ENCODE data around the gene CACNG4.
"Not testable (repeated sequence)": the region's sequence is repeated elsewhere in the genome, so short reads cannot be mapped to it uniquely, and the experiment has no call there.

The CACNG4 gene

DNA sequence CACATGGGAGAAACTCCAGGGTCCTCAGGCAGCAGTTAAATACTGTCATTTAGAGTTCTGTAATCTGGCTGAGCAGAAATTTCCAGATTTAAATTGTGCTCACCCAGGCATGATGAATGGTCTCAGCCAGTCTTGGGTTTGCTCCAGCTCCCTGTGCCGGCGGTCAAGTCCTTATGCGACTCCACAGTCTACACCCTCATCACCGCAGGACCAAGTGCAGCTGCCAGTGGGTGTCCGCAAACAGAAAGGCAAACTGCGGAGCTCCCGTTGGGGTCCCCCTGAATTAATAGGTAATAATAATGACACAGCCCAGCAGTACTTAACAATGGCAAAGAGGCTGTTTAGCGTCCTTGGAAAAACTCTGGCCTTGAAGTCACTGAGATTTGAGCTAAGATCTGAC, 3.9 kb upstream of the CACNG4 start:
- in situ Hi-C loops (cut with HindIII; ENCODE audit: low sequenced_read_pairs), result loop anchor here (5.0 kb wide), 2 partner anchors 38 to 327 kb away; no protein-coding TSS in a partner anchor

DNA sequence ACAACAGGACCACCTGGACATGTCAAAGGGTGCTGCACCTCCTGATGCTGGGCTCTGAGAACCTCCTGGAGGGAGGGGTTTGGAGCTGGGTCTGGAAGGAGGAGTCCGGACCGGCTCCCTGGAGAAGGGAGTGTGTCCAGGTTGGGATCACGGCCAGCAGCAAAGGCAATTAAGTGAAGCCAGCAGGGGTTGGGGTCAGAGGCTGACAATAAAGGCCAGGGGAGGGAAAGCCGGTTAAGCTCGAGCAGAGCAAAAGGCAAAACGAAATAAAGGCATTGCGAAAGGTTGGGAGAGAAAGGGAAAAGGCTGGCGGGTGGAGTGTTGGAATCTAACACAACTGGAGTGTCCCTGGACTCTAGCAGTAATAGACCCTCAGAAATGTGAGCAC, 992 bp upstream of the CACNG4 start:
- in situ Hi-C loops (cut with HindIII; ENCODE audit: low sequenced_read_pairs), result loop anchor here (5.0 kb wide), 2 partner anchors 41 to 324 kb away; no protein-coding TSS in a partner anchor

DNA sequence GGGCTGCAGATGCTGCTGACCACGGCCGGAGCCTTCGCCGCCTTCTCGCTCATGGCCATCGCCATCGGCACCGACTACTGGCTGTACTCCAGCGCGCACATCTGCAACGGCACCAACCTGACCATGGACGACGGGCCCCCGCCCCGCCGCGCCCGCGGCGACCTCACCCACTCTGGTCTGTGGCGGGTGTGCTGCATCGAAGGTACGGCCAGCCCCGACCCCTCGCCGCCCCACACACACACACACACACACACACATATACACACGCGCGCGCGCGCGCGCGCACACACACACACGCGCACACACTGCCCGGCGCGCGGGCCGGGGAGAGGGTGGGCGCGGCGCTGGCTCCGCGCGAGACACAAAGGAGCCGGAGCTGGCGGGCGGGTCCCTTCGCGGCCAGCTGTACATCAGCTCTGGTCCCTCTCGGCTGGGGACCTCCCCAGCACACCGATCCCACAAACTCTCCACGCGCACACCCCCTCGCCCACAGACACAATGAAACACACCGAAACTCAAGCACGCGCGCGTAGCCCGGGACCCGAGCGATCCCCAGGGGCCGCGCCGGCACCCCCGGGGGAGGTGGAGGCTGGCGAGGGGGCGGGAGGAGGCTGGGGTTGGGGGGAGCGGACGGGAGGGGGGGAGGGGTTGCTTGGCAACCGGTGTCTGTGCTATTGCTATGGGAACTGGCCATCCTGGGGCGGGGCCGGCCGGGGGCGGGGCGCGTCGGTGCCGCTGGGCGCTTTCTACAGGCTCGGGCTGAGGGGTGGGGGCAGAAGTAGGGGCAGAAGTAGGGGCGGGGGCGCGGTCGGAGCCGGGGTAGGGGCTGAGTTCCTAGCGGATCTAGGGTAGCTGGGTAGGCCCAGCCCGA, 658 bp downstream of the CACNG4 start:
- in situ Hi-C loops (cut with HindIII; ENCODE audit: low sequenced_read_pairs), result loop anchor here (5.0 kb wide), 2 partner anchors 43 to 322 kb away; no protein-coding TSS in a partner anchor

DNA sequence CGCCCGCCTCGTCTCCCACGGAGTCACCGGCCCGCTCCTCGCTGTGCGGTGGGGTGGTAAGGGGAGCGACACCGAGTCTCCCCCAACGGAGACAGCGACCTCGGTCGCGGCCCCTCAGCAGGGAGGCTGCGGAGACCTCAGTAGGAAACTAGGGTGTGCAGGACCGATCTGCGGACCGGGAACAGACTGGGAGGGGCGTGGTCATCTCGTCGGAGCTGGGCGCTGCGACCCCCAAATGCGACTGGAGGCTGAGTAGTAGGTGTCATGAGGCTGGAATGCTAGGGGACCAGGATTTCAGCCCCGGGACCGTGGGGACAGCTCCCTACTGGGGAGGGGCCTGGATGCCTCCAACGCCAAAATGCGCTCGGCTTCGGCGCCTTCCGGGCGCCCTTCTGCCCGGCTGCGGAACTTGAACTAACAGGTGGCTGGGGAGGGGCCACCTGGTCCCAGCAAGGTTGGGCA, 1.3 kb downstream of the CACNG4 start:
- in situ Hi-C loops (cut with HindIII; ENCODE audit: low sequenced_read_pairs), result no loop called here

DNA sequence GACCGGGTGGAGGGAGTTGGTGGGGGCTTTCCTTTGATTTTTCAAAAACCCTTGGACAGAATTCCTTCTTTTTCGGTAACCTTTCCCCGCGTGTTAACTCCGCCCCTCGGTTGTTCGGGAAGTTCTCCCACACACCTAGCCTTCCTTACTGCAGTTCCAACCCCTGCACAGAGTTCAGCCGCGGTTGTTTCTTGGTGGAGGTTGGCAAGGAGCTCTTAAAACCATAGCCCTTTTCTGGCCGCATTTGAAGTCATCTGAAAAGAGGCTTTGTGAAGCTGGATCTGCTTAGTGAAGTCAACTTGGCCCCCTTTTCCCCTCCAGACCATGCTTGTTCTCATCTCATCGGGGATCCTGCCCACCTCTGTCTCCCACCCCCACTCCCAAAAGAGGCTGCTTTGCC, 1.8 kb downstream of the CACNG4 start:
- in situ Hi-C loops (cut with HindIII; ENCODE audit: low sequenced_read_pairs), result no loop called here

- in situ Hi-C loops (cut with HindIII; ENCODE audit: low sequenced_read_pairs), result no loop called here
These were observed 2.4 kb downstream of the CACNG4 start for GRCh38 chr17:66966704-66967418.

DNA sequence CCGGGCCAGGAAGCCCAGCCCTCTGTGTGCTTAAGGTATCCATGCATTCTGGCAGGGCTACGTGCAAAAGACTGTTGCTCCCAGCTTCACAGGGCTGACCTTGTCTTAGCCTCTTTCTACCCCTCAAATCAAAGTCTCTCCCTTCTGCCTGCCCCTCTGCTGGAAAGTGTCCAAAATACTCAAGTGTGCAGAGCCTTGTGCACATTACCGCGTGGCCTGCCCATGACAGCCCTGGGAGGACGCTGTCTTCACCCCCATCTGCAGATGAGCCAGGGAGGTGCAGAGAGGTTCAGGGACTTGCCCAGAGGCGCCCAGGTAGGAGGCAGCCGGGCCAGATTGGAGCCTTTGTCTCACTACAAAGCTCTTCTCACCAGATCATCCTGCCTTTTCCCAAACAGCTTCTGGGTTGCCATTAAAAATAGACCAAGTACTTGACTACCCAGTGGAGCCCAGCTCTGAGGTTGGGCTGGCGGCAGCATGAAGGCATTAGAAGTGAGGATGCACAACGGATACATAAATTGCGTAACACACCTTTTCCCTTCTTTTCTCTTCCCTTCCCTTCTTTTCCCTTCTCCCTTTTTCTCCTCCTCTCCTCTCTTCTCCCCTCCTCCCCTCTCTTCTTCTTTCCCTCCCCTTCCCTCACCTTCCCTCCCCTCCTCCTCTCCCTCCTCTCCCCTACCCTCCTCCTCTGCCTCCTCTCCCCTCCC, 3.5 kb downstream of the CACNG4 start:
- in situ Hi-C loops (cut with HindIII; ENCODE audit: low sequenced_read_pairs), result no loop called here

GRCh38 chr17:66968916-66969315, 4.4 kb downstream of the CACNG4 start:
- in situ Hi-C loops (cut with HindIII; ENCODE audit: low sequenced_read_pairs), result no loop called here

DNA sequence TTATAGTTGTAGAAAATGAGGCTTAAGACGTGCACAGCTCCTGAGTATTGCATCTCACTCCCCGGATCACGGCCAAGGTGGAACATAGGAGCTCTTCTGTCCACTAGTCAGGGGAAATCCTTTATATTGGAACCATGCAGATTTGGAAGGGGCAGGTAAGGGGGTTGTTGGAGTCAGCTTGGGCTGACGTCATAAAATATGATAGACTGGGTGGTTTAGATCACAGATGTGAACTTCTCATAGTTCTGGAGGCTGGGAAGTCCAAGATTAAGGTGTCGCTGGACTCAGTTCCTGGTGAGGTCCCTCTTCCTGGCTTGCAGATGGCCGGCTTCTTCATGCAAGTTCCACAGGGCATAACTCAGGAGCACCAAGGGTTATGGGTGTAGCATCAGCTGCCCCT, 5.6 kb downstream of the CACNG4 start:
- in situ Hi-C loops (cut with HindIII; ENCODE audit: low sequenced_read_pairs), result no loop called here

DNA sequence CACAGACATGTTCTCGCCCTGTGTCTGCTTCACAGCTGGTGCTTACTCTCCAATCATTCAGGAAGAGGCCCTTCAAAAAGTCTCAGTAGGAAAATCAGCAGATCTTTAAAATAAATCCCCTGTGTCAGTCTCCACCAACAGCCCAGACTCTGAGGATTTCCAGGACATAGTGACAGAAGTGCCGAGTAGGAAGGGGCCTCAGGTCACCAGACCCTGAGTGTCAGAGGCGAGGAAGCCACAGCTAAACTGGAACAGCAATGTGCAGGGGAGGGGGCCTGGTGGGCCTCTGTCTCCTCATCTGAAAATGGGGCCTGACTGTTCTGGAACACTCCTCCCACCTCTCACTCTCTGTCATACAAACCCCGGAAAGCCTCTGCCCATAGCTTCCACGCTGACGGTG, 6.3 kb downstream of the CACNG4 start:
- in situ Hi-C loops (cut with HindIII; ENCODE audit: low sequenced_read_pairs), result no loop called here

- in situ Hi-C loops (cut with HindIII; ENCODE audit: low sequenced_read_pairs), result no loop called here
These were observed 6.8 kb downstream of the CACNG4 start for GRCh38 chr17:66971264-66971663.

GRCh38 chr17:66971730-66972441, 7.4 kb downstream of the CACNG4 start:
- in situ Hi-C loops (cut with HindIII; ENCODE audit: low sequenced_read_pairs), result no loop called here

DNA sequence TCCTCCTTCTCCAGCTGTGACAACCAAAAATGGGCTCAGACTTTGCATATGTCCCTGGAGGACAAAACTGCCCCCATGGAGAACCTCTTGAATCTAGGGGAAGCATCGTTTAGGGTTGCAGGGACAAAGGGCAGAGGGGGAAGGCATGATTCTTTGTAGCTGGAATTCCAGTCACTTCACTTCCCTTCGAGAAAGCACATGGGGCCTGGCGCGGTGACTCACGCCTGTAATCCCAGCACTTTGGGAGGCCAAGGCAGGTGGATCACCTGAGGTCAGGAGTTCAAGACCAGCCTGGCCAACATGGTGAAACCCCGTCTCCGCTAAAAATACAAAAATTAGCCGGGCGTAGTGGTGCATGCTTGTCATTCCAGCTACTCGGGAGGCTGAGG, 7.9 kb downstream of the CACNG4 start:
- in situ Hi-C loops (cut with HindIII; ENCODE audit: low sequenced_read_pairs), result not testable (repeated sequence)

- in situ Hi-C loops (cut with HindIII; ENCODE audit: low sequenced_read_pairs), result no loop called here
These were observed 10.7 kb downstream of the CACNG4 start for GRCh38 chr17:66975188-66975587.

- in situ Hi-C loops (cut with HindIII; ENCODE audit: low sequenced_read_pairs), result no loop called here
These were observed 11.3 kb downstream of the CACNG4 start for GRCh38 chr17:66975614-66976378.

DNA sequence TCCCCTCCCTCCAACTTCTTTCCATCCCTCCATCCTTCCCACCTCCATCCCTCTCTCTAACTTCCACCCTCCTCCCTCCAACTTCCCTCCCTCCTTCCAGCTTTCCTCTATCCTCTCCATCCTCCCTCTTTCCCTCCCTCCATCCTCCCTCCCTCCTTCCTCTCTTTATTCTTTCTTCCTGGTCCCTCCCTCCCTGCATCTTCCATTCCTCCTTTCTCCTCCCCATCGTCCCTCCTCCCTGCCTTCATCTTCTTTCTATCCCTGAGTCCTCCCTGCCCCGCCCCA, 11.8 kb downstream of the CACNG4 start:
- in situ Hi-C loops (cut with HindIII; ENCODE audit: low sequenced_read_pairs), result no loop called here

- in situ Hi-C loops (cut with HindIII; ENCODE audit: low sequenced_read_pairs), result no loop called here
These were observed 12.3 kb downstream of the CACNG4 start for GRCh38 chr17:66976781-66977201.

GRCh38 chr17:66978514-66979061, 14.1 kb downstream of the CACNG4 start:
- in situ Hi-C loops (cut with HindIII; ENCODE audit: low sequenced_read_pairs), result no loop called here

- in situ Hi-C loops (cut with HindIII; ENCODE audit: low sequenced_read_pairs), result no loop called here
These were observed 16.4 kb downstream of the CACNG4 start for GRCh38 chr17:66980896-66981295.

GRCh38 chr17:66981983-66982508, 17.5 kb downstream of the CACNG4 start:
- in situ Hi-C loops (cut with HindIII; ENCODE audit: low sequenced_read_pairs), result no loop called here

All from endothelial cell of hepatic sinusoid (primary cell).